ENCODE data around the gene RGS12. TPM values are rescaled to one million over a fixed set of nuclear protein-coding genes. Genes with fewer than 3 reads are reported as not detected.

Gene RGS12
- polyA plus RNA-seq, 1 of the 3 experiments (the other 2 are of a cell fraction): 18.4 TPM

DNA sequence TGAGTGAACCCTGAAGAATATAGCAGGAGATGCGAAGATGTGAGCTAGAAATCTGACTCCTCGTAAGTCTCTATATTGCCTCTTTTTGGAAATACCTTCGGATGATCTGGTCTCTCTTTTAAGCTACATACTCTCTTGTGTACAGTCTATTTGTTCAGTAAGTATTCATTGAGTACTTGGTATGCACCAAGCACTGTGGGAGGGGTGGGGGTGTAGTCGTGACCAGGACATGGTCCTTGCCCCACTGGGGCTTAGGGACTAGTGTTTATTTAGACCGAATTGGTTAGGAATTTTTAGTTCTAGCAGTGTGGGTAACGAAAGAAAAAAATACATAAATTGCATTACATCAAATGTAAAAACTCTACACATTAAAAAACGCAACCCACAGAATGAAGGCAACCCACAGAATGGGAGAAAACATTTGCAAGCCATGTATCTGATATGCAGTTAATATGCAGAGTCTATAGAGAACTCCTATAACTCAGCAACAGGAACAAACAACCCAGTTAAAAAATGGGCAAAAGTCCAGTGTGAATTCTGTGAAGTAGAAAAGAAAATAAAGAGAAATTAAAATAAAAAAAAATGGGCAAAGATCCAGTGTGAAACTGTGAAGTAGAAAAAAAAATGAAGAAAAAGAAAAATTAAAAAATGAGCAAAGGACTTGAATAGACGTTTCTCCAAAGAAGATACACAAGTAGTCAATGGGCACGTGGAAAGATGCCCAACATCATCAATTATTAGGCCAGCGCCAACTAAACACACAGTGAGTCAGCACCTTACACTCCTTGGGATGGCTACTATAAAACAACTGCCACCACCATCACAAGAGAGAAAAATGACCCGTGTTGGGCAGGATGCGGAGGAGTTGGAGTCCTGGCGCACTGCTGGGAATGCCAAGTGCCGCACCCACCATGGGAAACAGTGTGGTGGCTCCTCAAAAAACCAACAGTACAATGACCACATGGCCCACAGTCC lies 43.8 kb downstream of the RGS12 start:
- DNase-seq: no peak
- ChIA-PET POLR2A (no interaction called here), CTCF (interaction anchor here (1.2 kb wide), 1 partner anchor 10 kb away, joined by 4 read pairs; no protein-coding TSS in a partner anchor)

DNA sequence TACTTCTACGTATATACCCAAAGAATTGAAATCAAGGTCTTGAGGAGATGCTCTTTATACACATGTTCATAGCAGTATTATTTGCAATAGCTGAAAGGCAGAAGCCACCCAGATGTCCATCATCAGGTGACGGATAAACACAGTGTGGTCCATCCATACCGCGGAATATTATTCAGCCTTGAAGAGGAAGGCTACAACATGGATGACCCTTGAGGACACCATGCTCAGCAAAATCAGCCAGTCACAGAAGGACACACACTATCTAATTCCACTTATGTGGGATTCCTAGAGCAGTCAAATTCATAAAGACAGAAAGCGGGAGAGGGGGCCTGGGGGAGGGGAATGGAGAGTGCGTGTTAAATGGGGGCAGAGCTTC lies 44.5 kb downstream of the RGS12 start:
- 96% methylated on average over 6 of the region's 6 CpGs for WGBS (ENCODE audit: low lambda C conversion rate)
- no peak for TF ChIP-seq FOSL2 (IDR thresholded peaks at IDR 0.05; ENCODE audit: borderline replicate concordance, low read depth)
- TF ChIP-seq FOXM1 (IDR thresholded peaks at IDR 0.05; ENCODE audit: low read depth): no peak
- no peak for TF ChIP-seq ELF1 (IDR thresholded peaks at IDR 0.05)
- Histone ChIP-seq H4K20me1 (ENCODE audit: insufficient read depth) (peaks cover 26% of the 10 kb centered on the region; the same call in 1 of the 2 replicates), H3K27ac (ENCODE audit: low read depth in 2 of 2, low read length in 1 of 2) (no peak overlapping the region), H3K79me2 (ENCODE audit: insufficient read depth) (peaks cover 81% of the 10 kb centered on the region), H3F3A (replicated peaks; ENCODE audit: insufficient read depth) (no peaks in the 10 kb centered on the region), H3K36me3 (replicated peaks in 1 of 2; ENCODE audit: control insufficient read depth in 1 of 2, insufficient read depth in 2 of 2, low read length in 1 of 2) (no peaks in the 10 kb centered on the region), H2AFZ (ENCODE audit: low read depth) (no peak overlapping the region), H3K4me3 (ENCODE audit: low read depth in 2 of 2, low read length in 1 of 2) (no peak overlapping the region), H3K4me1 (ENCODE audit: control insufficient read depth in 1 of 2, insufficient read depth in 2 of 2, low read depth in 1 of 2, low read length in 1 of 2) (no peaks in the 10 kb centered on the region; a peak in 1 of 4 replicates), H3K9ac (no peak overlapping the region), H3K9me2 (no peaks in the 10 kb centered on the region), H3K9me3 (no peaks in the 10 kb centered on the region), H3K4me2 (no peak overlapping the region), H3K27me3 (ENCODE audit: insufficient read depth) (no peaks in the 10 kb centered on the region)
- ChIA-PET CTCF (interaction anchor here (1.2 kb wide), 1 partner anchor 9 kb away, joined by 4 read pairs; no protein-coding TSS in a partner anchor), POLR2A (no interaction called here)
- no peak for DNase-seq

More for the DNA sequence above, 43.8 kb downstream of the RGS12 start:
- no peaks in the 10 kb centered on the region for H3F3A ChIP-seq (replicated peaks; ENCODE audit: insufficient read depth)
- H3K9me2 ChIP-seq: no peaks in the 10 kb centered on the region
- H3K79me2 ChIP-seq (ENCODE audit: insufficient read depth): peaks cover 87% of the 10 kb centered on the region
- H3K9me3 ChIP-seq: no peaks in the 10 kb centered on the region
- H4K20me1 ChIP-seq (ENCODE audit: insufficient read depth): peaks cover 25% of the 10 kb centered on the region
- no peak overlapping the region for H2AFZ ChIP-seq (ENCODE audit: low read depth)
- no peak overlapping the region for H3K4me2 ChIP-seq
- WGBS (ENCODE audit: low lambda C conversion rate): 94% methylated on average over 14 of the region's 14 CpGs
- no peaks in the 10 kb centered on the region for H3K36me3 ChIP-seq (replicated peaks in 1 of 2; ENCODE audit: control insufficient read depth in 1 of 2, insufficient read depth in 2 of 2, low read length in 1 of 2)
- TF ChIP-seq EP300 (IDR thresholded peaks at IDR 0.05; ENCODE audit: borderline replicate concordance in 1 of 2, low read depth in 1 of 2, low read length in 1 of 2): no peak
- TF ChIP-seq MEF2A (IDR thresholded peaks at IDR 0.05; ENCODE audit: borderline replicate concordance, low read depth): no peak
- TF ChIP-seq MAX (IDR thresholded peaks at IDR 0.05; ENCODE audit: low read depth): no peak
- no peak for TF ChIP-seq TAF1 (IDR thresholded peaks at IDR 0.05; ENCODE audit: borderline replicate concordance, low read depth, low read length)
- TF ChIP-seq RFX5 (IDR thresholded peaks at IDR 0.05; ENCODE audit: low read length): no peak
- TF ChIP-seq, protein P1, sequence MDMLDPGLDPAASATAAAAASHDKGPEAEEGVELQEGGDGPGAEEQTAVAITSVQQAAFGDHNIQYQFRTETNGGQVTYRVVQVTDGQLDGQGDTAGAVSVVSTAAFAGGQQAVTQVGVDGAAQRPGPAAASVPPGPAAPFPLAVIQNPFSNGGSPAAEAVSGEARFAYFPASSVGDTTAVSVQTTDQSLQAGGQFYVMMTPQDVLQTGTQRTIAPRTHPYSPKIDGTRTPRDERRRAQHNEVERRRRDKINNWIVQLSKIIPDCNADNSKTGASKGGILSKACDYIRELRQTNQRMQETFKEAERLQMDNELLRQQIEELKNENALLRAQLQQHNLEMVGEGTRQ (IDR thresholded peaks at IDR 0.05; ENCODE audit: borderline replicate concordance, low read depth, low read length): no peak
- no peak for TF ChIP-seq NRF1 (IDR thresholded peaks at IDR 0.05; ENCODE audit: low read depth, low read length)
- no peak for TF ChIP-seq TEAD4 (IDR thresholded peaks at IDR 0.05; ENCODE audit: borderline replicate concordance, insufficient read depth)
- TF ChIP-seq TCF12 (IDR thresholded peaks at IDR 0.05): no peak
- no peak for TF ChIP-seq RXRA (IDR thresholded peaks at IDR 0.05; ENCODE audit: borderline replicate concordance, low read depth)
- TF ChIP-seq RAD21 (IDR thresholded peaks at IDR 0.05; ENCODE audit: low read length): no peak
- no peak for TF ChIP-seq JUND (IDR thresholded peaks at IDR 0.05)
- no peak for TF ChIP-seq CHD2 (IDR thresholded peaks at IDR 0.05; ENCODE audit: low read length, partially characterized antibody)
- no peak overlapping the region for H3K27ac ChIP-seq (ENCODE audit: low read depth in 2 of 2, low read length in 1 of 2)
- H3K9ac ChIP-seq: no peak overlapping the region
- H3K4me3 ChIP-seq (ENCODE audit: low read depth in 2 of 2, low read length in 1 of 2): no peak overlapping the region
- no peaks in the 10 kb centered on the region for H3K27me3 ChIP-seq (ENCODE audit: insufficient read depth)
- no peaks in the 10 kb centered on the region; a peak in 1 of 4 replicates for H3K4me1 ChIP-seq (ENCODE audit: control insufficient read depth in 1 of 2, insufficient read depth in 2 of 2, low read depth in 1 of 2, low read length in 1 of 2)

Measured in SK-N-SH (cell line).